TTC549 (cell line): Measurements from ENCODE around the gene SSR4.

Source experiments
- FAIRE-seq: peaks from 2 replicates; lab custom pipeline; 2012; peaks lifted over from hg19 to GRCh38; lab: Jason Lieb, UNC

The SSR4 gene

GRCh38 chrX:153830640-153831428 lies 36.4 kb downstream of the SSR4 start:
- no peak for FAIRE-seq

- no peak for FAIRE-seq
Measured at GRCh38 chrX:153831429-153832150, 37.1 kb downstream of the SSR4 start.

- FAIRE-seq: no peak
Measured at GRCh38 chrX:153832728-153833127, 38.3 kb downstream of the SSR4 start.

GRCh38 chrX:153836921-153837320 lies 42.5 kb downstream of the SSR4 start:
- FAIRE-seq: no peak

- no peak for FAIRE-seq
Measured at GRCh38 chrX:153844509-153845082, 50.1 kb downstream of the SSR4 start.

DNA sequence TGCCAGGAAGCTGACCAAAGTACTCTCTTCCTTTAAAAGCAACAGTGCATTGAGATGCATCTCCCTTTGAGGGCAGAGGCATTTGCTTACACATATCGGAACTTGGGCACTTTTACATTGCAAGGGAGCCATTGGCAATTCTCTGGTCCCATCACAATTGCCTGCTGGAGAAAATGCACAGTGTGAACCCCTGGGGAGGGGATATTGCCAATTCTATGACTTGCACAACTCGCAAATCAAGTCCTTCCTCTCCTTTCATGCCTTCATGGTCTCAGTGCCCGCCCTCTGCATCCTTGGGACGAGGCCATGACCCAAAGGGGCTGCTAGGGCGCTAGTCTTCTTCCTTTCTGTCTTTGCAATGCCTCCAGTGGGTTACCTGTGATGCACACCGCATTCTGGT lies 50.7 kb downstream of the SSR4 start:
- no peak for FAIRE-seq

- FAIRE-seq: no peak
Measured at GRCh38 chrX:153845842-153846241, 51.4 kb downstream of the SSR4 start.
